ENCODE data around the gene NINJ1. TPM values are rescaled to one million over a fixed set of nuclear protein-coding genes. Genes with fewer than 3 reads are reported as not detected.
A peak's percentile ranks its signal among the peaks of the same experiment; 100 is the strongest.

The NINJ1 gene
- total RNA-seq, 2 donors from 2014 or later, result 81.0 to 84.8 TPM

DNA sequence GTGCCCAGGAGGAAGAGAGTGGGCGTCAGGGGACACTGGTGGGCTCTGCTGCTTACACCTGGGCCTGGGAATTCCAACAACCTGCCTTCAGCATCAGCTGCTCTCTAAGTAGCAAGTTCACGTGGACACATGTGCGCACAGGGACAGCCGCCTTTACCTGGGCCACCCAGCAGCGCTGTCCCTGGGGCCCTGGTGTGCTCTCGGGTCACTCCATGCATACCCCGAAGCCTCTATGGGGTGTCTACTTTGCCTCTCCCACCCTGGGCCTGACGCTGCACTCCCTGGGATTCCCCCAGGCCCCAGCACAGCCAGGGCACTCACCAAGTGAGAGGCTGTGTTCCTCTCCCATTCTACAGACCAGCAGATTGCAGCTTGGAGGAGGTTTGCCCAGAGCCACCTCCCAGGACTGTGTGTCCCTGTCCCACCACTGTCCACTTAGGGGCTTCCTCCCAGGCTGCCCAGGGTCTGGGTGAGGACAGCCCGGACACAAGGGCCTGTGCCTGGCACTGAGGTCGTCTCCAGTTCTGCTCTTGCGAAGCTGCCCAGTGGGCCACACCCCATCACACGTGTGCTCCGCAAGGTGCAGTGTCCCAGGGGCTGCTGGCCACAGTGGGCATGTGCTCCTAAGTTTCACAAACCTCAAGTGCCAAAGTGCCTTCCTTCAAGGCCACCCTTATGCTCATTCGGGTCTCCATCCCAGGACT is 5.9 kb downstream of the NINJ1 start:
- Mint-ChIP-seq H3K27ac (peak overlapping the region; percentile 79 to 88), H3K36me3 (peaks cover 23 to 29% of the 10 kb centered on the region in 2 donors), H3K9me3 (no peaks in the 10 kb centered on the region)
- ATAC-seq, result no peak
- no peak for DNase-seq (ENCODE audit: low spot score in 2 of 2)

DNA sequence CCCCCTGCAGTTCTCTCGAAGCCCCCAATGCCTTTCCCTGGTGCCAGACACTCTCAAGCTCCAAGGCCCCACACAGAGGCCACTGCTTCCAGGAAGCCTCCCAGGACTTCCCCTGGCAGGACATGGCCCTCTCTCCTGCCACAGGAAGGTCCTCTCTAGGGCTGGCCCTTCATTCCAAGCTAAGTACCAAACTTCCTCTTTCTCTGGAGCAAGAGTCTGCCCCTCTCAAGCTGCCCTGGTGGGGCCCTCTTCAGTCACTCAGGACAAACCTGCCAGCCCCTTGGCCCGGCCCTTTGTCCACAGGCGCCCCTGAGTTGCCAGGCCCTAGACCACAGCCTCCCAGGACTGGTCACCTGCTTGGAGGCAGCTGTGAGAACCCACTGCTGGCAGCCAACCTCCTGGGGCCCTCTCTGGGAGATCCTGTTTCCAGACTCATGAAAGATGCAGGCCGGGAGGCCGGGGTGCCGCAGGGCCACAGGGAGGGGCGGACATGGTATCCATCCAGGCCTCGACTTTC is 6.6 kb downstream of the NINJ1 start:
- ATAC-seq (no peak), DNase-seq (ENCODE audit: low spot score in 2 of 2) (peak in 1 of 2 donors; percentile 54)
- H3K9me3 Mint-ChIP-seq, result no peaks in the 10 kb centered on the region
- H3K36me3 Mint-ChIP-seq, result peaks cover 16 to 22% of the 10 kb centered on the region in 2 donors
- peak overlapping the region; percentile 79 for H3K27ac Mint-ChIP-seq

DNA sequence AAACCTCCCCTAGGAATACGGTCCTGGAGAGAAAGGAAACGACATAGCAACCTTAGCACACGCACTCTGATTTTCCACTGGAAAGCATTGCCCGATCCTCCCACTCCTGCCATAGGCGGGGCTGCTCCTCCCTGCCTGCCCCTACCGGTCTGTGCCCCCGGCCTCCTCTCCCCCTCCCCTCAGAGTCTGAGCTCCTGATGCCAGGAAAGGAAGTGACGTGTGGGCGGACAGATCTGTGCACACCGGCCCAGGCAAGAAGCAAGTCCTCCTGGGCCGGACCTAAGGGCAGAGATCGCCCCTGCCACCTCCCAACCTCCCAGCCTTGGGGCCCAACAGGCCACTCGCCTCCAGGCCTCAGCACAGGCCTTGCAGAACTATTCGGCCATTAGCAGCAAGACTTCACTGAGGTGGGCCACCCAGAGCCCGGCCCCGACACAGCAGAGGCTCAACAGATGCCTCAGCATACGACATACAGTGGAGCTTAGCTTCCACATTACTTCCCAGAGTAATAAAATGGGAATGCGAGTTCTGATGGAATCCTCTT is 7.2 kb downstream of the NINJ1 start:
- H3K36me3 Mint-ChIP-seq, result peaks cover 15 to 17% of the 10 kb centered on the region in 2 donors
- ATAC-seq (peak; percentile 42 to 44), DNase-seq (ENCODE audit: low spot score in 2 of 2) (peak in 1 of 2 donors; percentile 49)
- peak overlapping the region; percentile 79 for H3K27ac Mint-ChIP-seq
- no peaks in the 10 kb centered on the region for H3K9me3 Mint-ChIP-seq

GRCh38 chr9:93126151-93126781 is 7.8 kb downstream of the NINJ1 start:
- Mint-ChIP-seq H3K9me3 (no peaks in the 10 kb centered on the region), H3K36me3 (peaks cover 11 to 15% of the 10 kb centered on the region in 2 donors), H3K27ac (peak overlapping the region; percentile 72 to 79)
- peak in 1 of 2 donors; percentile 53 for DNase-seq (ENCODE audit: low spot score in 2 of 2)
- ATAC-seq, result no peak

GRCh38 chr9:93125331-93125894 is 8.6 kb downstream of the NINJ1 start:
- H3K27ac Mint-ChIP-seq, result peak overlapping the region in 1 of 2 donors; percentile 72
- DNase-seq (ENCODE audit: low spot score in 2 of 2) (peak in 1 of 2 donors; percentile 48), ATAC-seq (no peak)

GRCh38 chr9:93124793-93125192 is 9.3 kb downstream of the NINJ1 start:
- Mint-ChIP-seq H3K9me3 (no peaks in the 10 kb centered on the region), H3K27ac (peak overlapping the region in 1 of 2 donors; percentile 24), H3K36me3 (peaks cover 6 to 15% of the 10 kb centered on the region in 2 donors)
- DNase-seq (ENCODE audit: low spot score in 2 of 2), result peak in 1 of 2 donors; percentile 50
- ATAC-seq, result no peak

More at GRCh38 chr9:93125331-93125894, 8.6 kb downstream of the NINJ1 start:
- Mint-ChIP-seq H3K9me3 (no peaks in the 10 kb centered on the region), H3K36me3 (peaks cover 6 to 15% of the 10 kb centered on the region in 2 donors)

- DNase-seq (ENCODE audit: low spot score in 2 of 2), result peak in 1 of 2 donors; percentile 51
- Mint-ChIP-seq H3K36me3 (peaks cover 6 to 15% of the 10 kb centered on the region in 2 donors), H3K27ac (peak overlapping the region in 1 of 2 donors; percentile 24), H3K9me3 (no peaks in the 10 kb centered on the region)
- ATAC-seq, result no peak
Measured at GRCh38 chr9:93123561-93124283, 10.3 kb downstream of the NINJ1 start.

GRCh38 chr9:93122721-93123221 is 11.3 kb downstream of the NINJ1 start:
- Mint-ChIP-seq H3K9me3 (no peaks in the 10 kb centered on the region), H3K27ac (no peak overlapping the region), H3K36me3 (peaks cover 6 to 15% of the 10 kb centered on the region in 2 donors)
- ATAC-seq (no peak), DNase-seq (ENCODE audit: low spot score in 2 of 2) (peak in 1 of 2 donors; percentile 52)

GRCh38 chr9:93121316-93122241 is 12.5 kb downstream of the NINJ1 start:
- Mint-ChIP-seq H3K9me3 (no peaks in the 10 kb centered on the region), H3K27ac (peak overlapping the region in 1 of 2 donors; percentile 77), H3K36me3 (peaks cover 6 to 15% of the 10 kb centered on the region in 2 donors)
- DNase-seq (ENCODE audit: low spot score in 2 of 2) (peak in 1 of 2 donors; percentile 55), ATAC-seq (no peak)

- H3K36me3 Mint-ChIP-seq, result peaks cover 6 to 9% of the 10 kb centered on the region in 2 donors
- peak overlapping the region in 1 of 2 donors; percentile 77 for H3K27ac Mint-ChIP-seq
- ATAC-seq (no peak), DNase-seq (ENCODE audit: low spot score in 2 of 2) (peak in 1 of 2 donors; percentile 38)
- H3K9me3 Mint-ChIP-seq, result no peaks in the 10 kb centered on the region
Measured at GRCh38 chr9:93120846-93121315, 13.2 kb downstream of the NINJ1 start.

- DNase-seq (ENCODE audit: low spot score in 2 of 2), result peak in 1 of 2 donors; percentile 87
- peak; percentile 61 to 89 for ATAC-seq
- no peaks in the 10 kb centered on the region for H3K9me3 Mint-ChIP-seq
- peak overlapping the region; percentile 77 to 88 for H3K27ac Mint-ChIP-seq
- H3K36me3 Mint-ChIP-seq, result peaks cover 5 to 6% of the 10 kb centered on the region in 2 donors
Measured at GRCh38 chr9:93119953-93120845, 13.9 kb downstream of the NINJ1 start.

GRCh38 chr9:93119703-93119952 is 14.4 kb downstream of the NINJ1 start:
- DNase-seq (ENCODE audit: low spot score in 2 of 2) (no peak), ATAC-seq (peak in 1 of 2 donors; percentile 3)
- no peaks in the 10 kb centered on the region for H3K9me3 Mint-ChIP-seq
- peak overlapping the region; percentile 77 to 88 for H3K27ac Mint-ChIP-seq
- peaks cover under 1 to 2% of the 10 kb centered on the region in 2 donors for H3K36me3 Mint-ChIP-seq

DNA sequence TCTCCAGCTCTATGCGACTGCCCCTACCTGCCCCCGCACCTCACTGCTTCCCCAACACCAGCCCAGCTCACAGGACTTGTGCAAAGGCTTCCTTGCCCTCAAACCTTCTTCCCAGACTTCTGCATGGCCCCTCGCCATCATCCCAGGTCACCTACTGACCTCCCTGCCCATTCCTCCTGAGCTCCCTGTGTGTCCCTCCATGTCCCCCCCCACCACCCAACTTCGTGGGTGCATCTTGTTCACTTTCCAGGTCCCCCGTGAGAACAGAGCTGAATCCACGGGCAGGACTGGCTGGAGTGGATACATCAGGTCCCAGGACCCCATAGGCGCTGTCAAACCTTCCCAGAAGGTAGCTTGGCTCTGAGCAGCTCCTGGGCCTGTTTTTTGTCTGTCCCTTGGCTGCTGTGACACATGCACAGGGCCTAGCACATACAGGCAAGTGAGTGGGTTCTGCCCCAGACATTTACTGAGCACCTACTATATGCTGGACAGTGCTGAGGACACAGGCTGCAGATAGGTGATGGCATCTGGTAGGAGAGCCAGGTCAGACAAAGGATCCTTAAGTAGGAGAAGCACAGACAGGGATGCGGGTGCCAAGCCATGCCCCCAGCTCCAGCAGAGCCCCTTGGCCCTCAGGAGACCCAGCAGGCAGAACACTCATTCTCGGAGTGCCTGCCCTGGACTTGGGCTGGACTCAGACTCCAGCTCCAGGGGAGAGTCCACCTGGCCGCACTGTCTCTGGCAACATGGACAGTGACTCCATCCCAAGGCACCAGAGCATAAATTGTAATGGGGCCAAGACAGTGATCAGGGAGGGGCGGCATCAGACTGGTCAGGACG is 15.0 kb downstream of the NINJ1 start:
- DNase-seq (ENCODE audit: low spot score in 2 of 2), result peak in 1 of 2 donors; percentile 53
- no peak for ATAC-seq
- Mint-ChIP-seq H3K36me3 (no peaks in the 10 kb centered on the region), H3K27ac (peak overlapping the region; percentile 77 to 88), H3K9me3 (no peaks in the 10 kb centered on the region)

Measured in activated naive CD4-positive, alpha-beta T cell treated with anti-CD3 and anti-CD28 coated beads, Interleukin-2, amount 50 U/mL, for 72 hours (primary cell).